Neural cell (in vitro differentiated cells): Measurements from ENCODE around the gene SPATA13.

Experiments used
- CTCF ChIP-seq: fragments of 450-650 bp; IDR thresholded peaks from 2 replicates; pipeline ENCODE4 v1.5.1; 2014; ENCODE audit warnings: antibody characterized with exemption, mild to moderate bottlenecking, moderate library complexity; ENCODE audit not compliant: poor library complexity, severe bottlenecking
- EP300 ChIP-seq: fragments of 450-650 bp; conservative IDR thresholded peaks from 2 replicates; pipeline ENCODE4 v1.6.1; 2014; ENCODE audit warnings: antibody characterized with exemption, mild to moderate bottlenecking, moderate library complexity; ENCODE audit not compliant: poor library complexity, severe bottlenecking
- EZH2 ChIP-seq: fragments of 200-600, 300-800 bp; shearing (Covaris generic), sonication (generic); IDR thresholded peaks from 2 replicates; pipeline ENCODE4 v1.6.1; 2014; ENCODE audit warnings: antibody characterized with exemption, low read length, borderline replicate concordance, mild to moderate bottlenecking; ENCODE audit not compliant: insufficient read depth, poor library complexity, severe bottlenecking
- MXI1 ChIP-seq: fragments of 450-650 bp; conservative IDR thresholded peaks from 2 replicates; pipeline ENCODE4 v1.6.1; 2014; ENCODE audit warnings: antibody characterized with exemption, mild to moderate bottlenecking; ENCODE audit not compliant: poor library complexity, severe bottlenecking
- POLR2AphosphoS5 ChIP-seq: IDR thresholded peaks from 2 replicates; pipeline ENCODE4 v1.6.1; 2012
- TAF1 ChIP-seq: IDR thresholded peaks from 2 replicates; pipeline ENCODE4 v1.6.1; 2012; ENCODE audit warnings: low read depth

- TF ChIP-seq CTCF (no peak), EZH2 (no peak), EP300 (no peak), POLR2AphosphoS5 (no peak), MXI1 (no peak), TAF1 (no peak)
These were observed 116.3 kb downstream of the SPATA13 start for GRCh38 chr13:24276861-24277260.
